Omental fat pad (tissue), 4 donors: ENCODE measurements around the gene COL6A5. TPM values are rescaled to one million over a fixed set of nuclear protein-coding genes. Genes with fewer than 3 reads are reported as not detected.

ENCODE experiments used
- ATAC-seq: fragments of 150-250 bp; one replicate; pipeline ENCODE4 v1.9.1; 2016; ENCODE audit warnings: mild to moderate bottlenecking, moderate library complexity; ENCODE audit not compliant: low FRiP score
- DNase-seq: peaks from one replicate; pipeline ENCODE4 v3.0.0-alpha.2; 2019; ENCODE audit warnings: low spot score
- CTCF ChIP-seq, 3 donors: fragments of 450-650 bp; IDR thresholded peaks; one replicate each; pipeline ENCODE4 v1.5.1; 2016 to 2017; ENCODE audit warnings: antibody characterized with exemption in 3 of 3, mild to moderate bottlenecking in 3 of 3, moderate library complexity in 2 of 3
- total RNA-seq, 4 donors: library from RNA; depleted of rRNA; stranded (reverse); fragments of >200 nt; gene quantifications; one replicate each; pipeline ENCODE4 v1.1.0, GENCODE V29; 2016

The COL6A5 gene
- total RNA-seq, 4 donors from 2014 or later = 0.09 TPM; not detected in 3

GRCh38 chr3:130529486-130530215 is 184.2 kb downstream of the COL6A5 start:
- ATAC-seq = no peak
- TF ChIP-seq CTCF (IDR thresholded peaks at IDR 0.05) = no peak
- no peak for DNase-seq

GRCh38 chr3:130533247-130533646 is 187.8 kb downstream of the COL6A5 start:
- DNase-seq = no peak
- ATAC-seq = no peak
- TF ChIP-seq CTCF (IDR thresholded peaks at IDR 0.05) = no peak

Other genes starting within 250 kb of the COL6A5 start
- gene COL6A6, start 171.5 kb downstream of the COL6A5 start, total RNA-seq = 1 to 10 TPM in 1 of 4 donors, under 1 TPM in 3; 0.06 to 5.2 (median 0.57) TPM